Measurements from ENCODE around the gene AP2A2.

The AP2A2 gene

GRCh38 chr11:1047595-1048156 is 122.0 kb downstream of the AP2A2 start:
- no peak for DNase-seq

DNA sequence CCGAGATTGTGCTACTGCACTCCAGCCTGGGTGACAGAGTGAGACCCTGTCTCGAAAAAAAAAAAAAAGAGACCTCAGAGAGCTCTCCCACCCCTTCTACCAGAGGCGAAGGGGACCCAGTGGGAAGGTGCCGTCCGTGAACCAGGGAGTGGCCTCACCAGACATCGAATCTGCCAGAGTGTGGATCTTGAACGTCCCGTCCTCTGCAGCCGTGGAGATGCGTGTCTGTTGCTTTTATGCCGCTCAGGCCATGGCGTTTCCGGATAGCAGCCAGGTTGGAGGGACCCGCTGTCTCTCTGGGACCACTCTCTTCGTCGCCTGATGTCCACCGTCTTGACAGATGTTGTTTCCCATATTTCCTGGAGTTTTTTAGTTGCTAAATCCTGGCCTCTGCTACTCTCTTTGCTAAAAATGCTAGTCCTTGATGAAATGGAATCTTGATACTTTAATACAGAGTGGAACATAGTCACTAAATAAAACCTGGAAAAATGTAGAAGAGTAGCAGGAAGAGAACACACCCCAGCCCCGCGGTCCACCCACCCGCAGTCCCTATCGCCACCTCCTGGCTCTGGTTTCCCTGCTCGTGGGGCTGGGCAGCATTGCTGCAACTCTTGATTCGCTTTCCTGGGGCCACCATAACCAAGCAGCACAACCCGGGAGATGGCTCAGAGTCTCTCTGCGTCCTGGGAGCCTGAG is 122.9 kb downstream of the AP2A2 start:
- DNase-seq: no peak

- DNase-seq: no peak
Observed at GRCh38 chr11:1049071-1049405, 123.4 kb downstream of the AP2A2 start.

- no peak for DNase-seq
Observed at GRCh38 chr11:1049431-1049891, 123.8 kb downstream of the AP2A2 start.

GRCh38 chr11:1049911-1050580 is 124.4 kb downstream of the AP2A2 start:
- no peak for DNase-seq

GRCh38 chr11:1050581-1051355 is 125.1 kb downstream of the AP2A2 start:
- DNase-seq: peak; percentile 42

GRCh38 chr11:1051356-1052132 is 125.9 kb downstream of the AP2A2 start:
- no peak for DNase-seq

DNA sequence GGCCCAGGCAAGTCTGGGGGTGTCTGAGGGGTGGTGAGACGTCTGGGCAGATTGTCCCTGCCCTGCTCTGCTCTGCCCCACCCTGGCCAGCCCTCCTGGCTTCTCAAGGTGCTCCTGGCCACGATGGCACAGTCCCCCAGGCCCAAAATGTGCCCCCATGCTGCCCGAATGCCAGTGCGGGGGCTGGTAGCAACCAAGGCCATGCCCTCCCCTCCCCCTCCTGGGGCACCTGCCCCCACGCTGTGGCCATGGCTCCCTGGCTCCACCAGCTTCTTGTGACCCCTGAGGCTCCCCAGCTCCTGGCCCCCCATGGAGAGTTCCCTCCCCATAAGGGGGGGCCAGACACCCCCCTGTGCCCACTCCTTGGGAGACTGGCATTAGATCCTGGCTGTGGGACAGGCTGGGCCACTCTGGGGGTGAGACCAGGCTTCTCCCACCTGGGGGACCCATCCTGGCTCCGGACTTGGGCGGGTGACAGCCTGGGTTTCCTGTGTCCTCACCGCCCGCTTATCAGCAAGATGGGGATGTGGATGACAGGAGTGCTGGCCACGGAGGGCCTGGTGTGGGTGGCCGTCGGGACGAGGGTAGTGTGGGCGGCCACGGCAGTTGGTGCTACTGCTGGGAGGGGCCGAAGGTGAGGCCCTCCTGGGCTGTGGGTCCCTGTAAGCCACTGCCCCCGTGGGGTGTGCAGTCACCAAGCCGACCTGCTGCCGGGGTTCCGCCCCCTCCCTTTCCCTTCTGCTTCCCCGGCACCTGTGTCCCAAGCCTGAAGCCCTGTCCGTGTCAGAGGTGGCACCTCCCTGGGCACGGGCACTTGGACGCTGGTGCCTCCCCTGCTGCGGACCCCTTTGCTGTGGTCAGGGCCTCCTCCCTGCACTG is 126.7 kb downstream of the AP2A2 start:
- no peak for DNase-seq

DNA sequence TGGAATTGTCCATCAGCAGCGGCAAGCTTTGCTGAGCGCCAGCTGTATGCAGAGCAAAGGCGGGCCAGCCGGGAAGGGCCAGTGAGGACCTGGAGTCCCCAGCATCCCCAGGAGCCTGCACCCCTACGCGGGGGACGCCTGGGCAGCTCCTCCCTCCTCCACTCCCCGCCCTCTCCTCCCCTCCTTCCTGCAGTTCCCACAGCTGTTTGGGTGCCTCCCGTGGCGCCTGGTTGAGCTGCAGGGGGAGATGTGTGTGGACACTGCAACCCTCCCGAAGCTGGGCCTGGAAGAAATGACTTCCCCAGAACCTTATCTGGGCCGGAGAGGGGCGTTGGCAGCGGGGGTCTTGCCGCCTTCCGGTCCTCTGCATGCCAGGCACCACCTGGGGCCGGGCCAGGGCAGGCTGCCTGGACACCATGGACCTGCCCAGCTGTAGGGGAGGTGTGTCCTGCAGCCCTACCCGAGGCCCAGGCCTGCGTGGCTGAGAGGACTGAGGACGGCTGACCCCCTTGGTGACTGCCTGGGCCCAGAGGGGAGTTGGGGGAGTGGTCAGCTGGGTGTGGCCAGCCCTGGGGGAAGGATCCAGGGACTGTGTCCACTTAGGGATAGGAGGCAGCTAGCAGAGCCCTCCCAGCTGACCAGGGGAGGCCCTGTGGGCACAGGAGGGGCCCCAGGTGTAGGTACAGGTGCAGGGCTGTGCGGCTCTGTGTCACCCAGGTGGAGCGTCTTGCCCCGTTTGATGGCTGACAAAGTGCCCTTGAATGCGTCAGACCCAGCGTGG is 127.6 kb downstream of the AP2A2 start:
- no peak for DNase-seq

DNA sequence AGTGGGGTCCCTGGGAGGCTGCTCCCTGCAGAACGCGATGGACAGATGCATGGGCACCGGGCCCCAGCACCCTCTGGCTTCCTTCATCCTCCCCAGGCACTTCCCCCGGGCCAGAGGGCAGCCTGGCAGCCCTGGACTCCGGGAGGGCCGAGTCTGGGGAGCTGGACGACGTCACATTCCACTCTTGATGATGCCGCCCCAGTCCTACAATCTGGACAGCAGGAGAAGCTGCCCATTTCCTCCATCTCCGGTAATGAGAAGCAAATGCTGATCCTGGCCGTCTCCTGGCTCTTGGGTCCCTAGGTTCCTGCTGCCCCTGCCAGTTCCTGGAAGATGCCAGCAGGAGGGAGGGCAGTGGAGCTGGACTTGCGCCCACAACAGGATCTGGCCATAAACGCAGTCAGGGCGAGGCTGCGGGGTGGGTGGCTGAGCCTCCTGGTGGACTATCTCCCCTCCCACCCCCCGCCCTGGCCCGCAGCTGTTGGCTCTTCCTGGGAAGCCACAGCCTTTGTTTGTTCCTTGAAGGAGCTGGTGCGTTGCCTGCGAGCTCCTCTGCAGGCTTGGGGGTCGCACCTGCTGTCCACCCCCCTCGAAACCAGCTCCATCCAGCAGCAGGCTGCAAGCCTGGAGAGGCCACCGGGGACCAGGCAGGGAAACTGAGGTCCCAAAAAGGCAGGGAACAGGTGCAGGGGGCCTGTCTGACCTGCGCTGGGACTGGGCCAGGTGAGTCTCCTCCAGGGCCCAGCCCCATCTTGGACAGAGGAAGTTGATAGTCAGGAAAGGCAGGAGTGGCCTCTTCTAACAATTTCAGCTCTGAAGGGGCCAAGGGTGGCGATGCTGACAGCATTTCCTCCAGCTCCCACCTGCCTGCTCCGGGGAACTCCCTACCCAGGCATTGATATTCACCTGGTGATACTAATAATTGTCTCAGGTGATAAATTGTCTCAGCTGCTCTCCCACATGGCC is 128.8 kb downstream of the AP2A2 start:
- DNase-seq: no peak

- DNase-seq: no peak
Observed at GRCh38 chr11:1055109-1055703, 129.5 kb downstream of the AP2A2 start.

DNA sequence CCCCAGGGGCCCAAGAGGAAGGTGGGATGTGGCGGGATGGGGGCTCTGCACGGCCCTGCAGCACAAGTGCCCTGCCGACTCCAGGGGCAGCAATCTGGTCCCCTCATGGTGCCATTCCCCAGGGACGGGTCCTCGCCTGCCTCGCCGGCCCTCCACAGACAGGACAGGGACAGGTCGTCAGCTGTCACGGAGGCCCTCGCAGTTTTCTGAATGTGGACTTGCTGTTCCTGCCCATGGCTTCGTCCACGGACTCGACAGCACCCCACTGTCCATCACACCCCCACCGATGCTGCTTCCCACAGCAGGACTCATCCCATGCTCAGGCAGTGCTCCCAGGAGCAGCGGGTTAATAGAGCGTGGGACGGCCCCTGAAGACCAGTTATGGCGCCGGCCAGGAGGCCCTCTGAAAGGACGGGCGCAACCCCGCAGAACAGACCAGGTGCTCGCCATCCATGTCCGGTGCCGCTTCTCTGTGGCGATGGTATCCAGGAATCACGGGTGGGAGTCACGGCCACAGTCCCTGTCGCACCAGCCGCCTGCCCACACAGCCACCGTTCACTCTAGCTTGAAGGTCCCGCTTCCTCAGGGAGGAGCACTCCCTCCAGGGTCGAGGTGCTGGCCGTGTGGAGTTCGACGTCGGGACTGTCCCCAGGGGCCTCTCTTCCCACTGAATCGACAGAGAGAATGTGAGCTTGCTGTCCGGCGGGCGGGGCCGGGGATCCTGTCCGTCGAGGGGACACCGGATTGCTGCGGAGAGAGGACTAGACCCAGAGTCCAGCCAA is 130.5 kb downstream of the AP2A2 start:
- DNase-seq: no peak

- DNase-seq: no peak
Observed at GRCh38 chr11:1057806-1058205, 132.1 kb downstream of the AP2A2 start.

DNA sequence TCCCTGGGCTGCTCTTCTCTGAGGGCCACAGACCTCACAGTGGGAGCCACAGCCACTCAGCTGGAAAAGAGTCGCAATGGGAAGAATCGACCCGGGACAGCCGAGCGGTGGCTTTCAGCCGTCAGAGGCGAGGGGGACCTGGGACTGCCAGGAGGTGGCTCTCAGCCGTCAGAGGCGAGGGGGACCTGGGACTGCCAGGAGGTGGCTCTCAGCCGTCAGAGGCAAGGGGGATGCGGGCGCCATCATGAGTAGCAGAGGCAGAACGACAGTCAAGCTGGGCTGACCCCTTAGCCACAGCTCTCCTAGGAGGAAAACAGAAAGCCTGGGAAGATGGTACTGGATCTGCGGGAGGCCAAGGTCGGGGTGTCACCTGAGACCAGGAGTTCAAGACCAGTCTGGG is 134.1 kb downstream of the AP2A2 start:
- no peak for DNase-seq

- no peak for DNase-seq
Observed at GRCh38 chr11:1060410-1060809, 134.7 kb downstream of the AP2A2 start.

DNA sequence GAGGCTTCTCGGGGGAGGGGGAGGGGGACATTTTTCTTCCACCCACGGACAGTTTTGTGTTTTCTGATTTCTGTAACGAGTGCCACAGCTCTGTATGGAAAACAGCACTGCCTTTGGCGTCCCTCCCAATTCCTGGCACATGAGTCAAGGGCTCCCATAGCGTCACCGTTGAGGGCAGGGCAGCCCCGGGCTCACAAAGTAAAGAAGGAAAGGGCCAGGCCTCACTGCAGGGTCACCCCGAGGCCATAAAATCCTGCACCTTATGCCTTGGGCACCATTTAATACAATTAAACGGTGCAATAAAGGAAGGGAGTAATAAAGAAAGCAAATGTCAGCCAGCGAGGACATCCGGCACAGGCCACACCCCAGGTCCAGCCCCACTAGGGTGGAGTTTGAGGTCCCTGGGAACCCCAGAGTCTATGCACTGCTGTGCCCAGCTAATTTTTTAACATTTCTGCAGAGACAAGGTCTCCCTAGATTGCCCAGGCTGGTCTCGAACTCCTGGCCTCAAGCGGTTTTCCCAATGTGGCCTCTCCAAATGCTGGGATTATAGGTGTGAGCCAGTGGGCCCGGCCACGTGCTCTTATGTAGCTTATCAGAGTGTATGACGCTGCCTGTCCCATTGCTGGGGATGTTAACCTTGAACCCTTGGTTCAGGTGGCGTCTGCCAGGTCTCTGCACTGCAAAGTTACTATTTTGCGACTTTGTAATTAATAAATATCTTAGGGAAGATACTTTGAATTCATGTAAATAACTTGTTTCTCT is 135.4 kb downstream of the AP2A2 start:
- DNase-seq: peak; percentile 80

All from fibroblast of skin of right biceps (primary cell).